ES-I3 (cell line): ENCODE data around the gene OOSP3.
"Not testable (repeated sequence)": the region's sequence is repeated elsewhere in the genome, so short reads cannot be mapped to it uniquely, and the experiment has no call there.

Experiments
- H3K36me3 ChIP-seq: 2 replicates; pipeline ENCODE4 v1.6.1; 2013; ENCODE audit warnings: mild to moderate bottlenecking, low read length, control low read depth, moderate library complexity; ENCODE audit not compliant: insufficient read depth
- H3K4me1 ChIP-seq: 2 replicates; pipeline ENCODE4 v1.6.1; 2013; ENCODE audit warnings: mild to moderate bottlenecking, control low read depth, low read length; ENCODE audit not compliant: insufficient read depth
- H3K9ac ChIP-seq: 2 replicates; pipeline ENCODE4 v1.6.1; 2013; ENCODE audit warnings: low read depth, mild to moderate bottlenecking, low read length, moderate library complexity
- H3K9me3 ChIP-seq: 2 replicates; pipeline ENCODE4 v1.6.1; 2013; ENCODE audit warnings: mild to moderate bottlenecking, low read length, moderate library complexity; ENCODE audit not compliant: control insufficient read depth, insufficient read depth

OOSP3 gene

GRCh38 chr11:59878575-59878974, at the start of gene OOSP3:
Gene OOSP3 (plus strand): TSS chr11:59878782. CDS start chr11:59878809, 27 bp downstream.
- H3K9me3 ChIP-seq = no peaks in the 10 kb centered on the region
- H3K9ac ChIP-seq = no peak within 1 kb of the TSS
- peaks cover 13% of the 10 kb centered on the region for H3K4me1 ChIP-seq
- H3K36me3 ChIP-seq = no peaks in the 10 kb centered on the region

- no peaks in the 10 kb centered on the region for H3K9me3 ChIP-seq
- H3K36me3 ChIP-seq = no peaks in the 10 kb centered on the region
- H3K4me1 ChIP-seq = no peaks in the 10 kb centered on the region
- no peak overlapping the region for H3K9ac ChIP-seq
These were observed 49.2 kb upstream of the OOSP3 start for GRCh38 chr11:59829358-59829757.

- Histone ChIP-seq H3K36me3 (no peaks in the 10 kb centered on the region), H3K9ac (no peak overlapping the region), H3K4me1 (no peaks in the 10 kb centered on the region), H3K9me3 (no peaks in the 10 kb centered on the region)
These were observed 45.0 kb upstream of the OOSP3 start for GRCh38 chr11:59833602-59834001.

- Histone ChIP-seq H3K4me1 (no peaks in the 10 kb centered on the region), H3K36me3 (no peaks in the 10 kb centered on the region), H3K9ac (no peak overlapping the region), H3K9me3 (no peaks in the 10 kb centered on the region)
These were observed 39.0 kb upstream of the OOSP3 start for GRCh38 chr11:59839615-59840014.

- no peaks in the 10 kb centered on the region for H3K4me1 ChIP-seq
- no peaks in the 10 kb centered on the region for H3K36me3 ChIP-seq
These were observed 37.1 kb upstream of the OOSP3 start for GRCh38 chr11:59841514-59841913.

GRCh38 chr11:59842316-59842715, 36.3 kb upstream of the OOSP3 start:
- H3K4me1 ChIP-seq = no peaks in the 10 kb centered on the region
- H3K36me3 ChIP-seq = no peaks in the 10 kb centered on the region
- H3K9me3 ChIP-seq = no peaks in the 10 kb centered on the region
- H3K9ac ChIP-seq = no peak overlapping the region

More at GRCh38 chr11:59841514-59841913, 37.1 kb upstream of the OOSP3 start:
- H3K9me3 ChIP-seq = no peaks in the 10 kb centered on the region
- no peak overlapping the region for H3K9ac ChIP-seq

GRCh38 chr11:59845399-59845798, 33.2 kb upstream of the OOSP3 start, which contains the start of gene CBLIF:
Gene CBLIF (minus strand): TSS chr11:59845499. CDS start chr11:59845453, 46 bp downstream.
- H3K36me3 ChIP-seq = no peaks in the 10 kb centered on the region
- no peak within 1 kb of the TSS for H3K9ac ChIP-seq
- H3K9me3 ChIP-seq = no peaks in the 10 kb centered on the region
- no peaks in the 10 kb centered on the region for H3K4me1 ChIP-seq

GRCh38 chr11:59846556-59846955, 32.0 kb upstream of the OOSP3 start:
- no peaks in the 10 kb centered on the region for H3K9me3 ChIP-seq
- no peaks in the 10 kb centered on the region for H3K36me3 ChIP-seq
- H3K9ac ChIP-seq = no peak overlapping the region
- no peaks in the 10 kb centered on the region for H3K4me1 ChIP-seq

- Histone ChIP-seq H3K36me3 (no peaks in the 10 kb centered on the region), H3K9me3 (no peaks in the 10 kb centered on the region), H3K4me1 (no peaks in the 10 kb centered on the region), H3K9ac (no peak overlapping the region)
These were observed 31.0 kb upstream of the OOSP3 start for GRCh38 chr11:59847626-59848025.

GRCh38 chr11:59848439-59848838, 30.1 kb upstream of the OOSP3 start:
- H3K4me1 ChIP-seq, H3K9me3 ChIP-seq, H3K9ac ChIP-seq, H3K36me3 ChIP-seq: not testable (repeated sequence)

GRCh38 chr11:59849129-59849528, 29.5 kb upstream of the OOSP3 start:
- Histone ChIP-seq H3K9me3 (no peaks in the 10 kb centered on the region), H3K36me3 (no peaks in the 10 kb centered on the region), H3K9ac (no peak overlapping the region), H3K4me1 (no peaks in the 10 kb centered on the region)

- not testable (repeated sequence) for H3K9ac ChIP-seq, H3K9me3 ChIP-seq, H3K4me1 ChIP-seq, H3K36me3 ChIP-seq
These were observed 29.0 kb upstream of the OOSP3 start for GRCh38 chr11:59849551-59849950.

GRCh38 chr11:59851416-59851815, 27.2 kb upstream of the OOSP3 start:
- not testable (repeated sequence) for H3K9me3 ChIP-seq, H3K36me3 ChIP-seq, H3K4me1 ChIP-seq, H3K9ac ChIP-seq

GRCh38 chr11:59854871-59855270, 23.7 kb upstream of the OOSP3 start:
- Histone ChIP-seq H3K9me3 (no peaks in the 10 kb centered on the region), H3K4me1 (peaks cover 16% of the 10 kb centered on the region), H3K36me3 (no peaks in the 10 kb centered on the region), H3K9ac (no peak overlapping the region)

- no peak overlapping the region for H3K9ac ChIP-seq
- peaks cover 16% of the 10 kb centered on the region for H3K4me1 ChIP-seq
- H3K36me3 ChIP-seq = no peaks in the 10 kb centered on the region
These were observed 20.8 kb upstream of the OOSP3 start for GRCh38 chr11:59857439-59858434.

More at GRCh38 chr11:59857439-59858434, 20.8 kb upstream of the OOSP3 start:
- H3K9me3 ChIP-seq = no peaks in the 10 kb centered on the region
